K562 (cell line): ENCODE measurements around the gene SNX15. TPM values are rescaled to one million over a fixed set of nuclear protein-coding genes. Genes with fewer than 3 reads are reported as not detected.

Experiments used
- BCOR ChIP-seq: fragments of 450-650 bp; IDR thresholded peaks from 2 replicates; pipeline ENCODE4 v1.6.1; 2016
- COPS2 ChIP-seq: fragments of 450-650 bp; conservative IDR thresholded peaks from 2 replicates; pipeline ENCODE4 v1.6.1; 2016; ENCODE audit warnings: mild to moderate bottlenecking, moderate library complexity
- CREBBP ChIP-seq: IDR thresholded peaks from one replicate; pipeline ENCODE4 v1.6.1; 2012; ENCODE audit warnings: low read depth, mild to moderate bottlenecking, control low read depth, inconsistent platforms, low read length
- CTBP1 ChIP-seq: fragments of 450-650 bp; IDR thresholded peaks from 2 replicates; pipeline ENCODE4 v1.6.1; 2016; ENCODE audit warnings: borderline replicate concordance
- EHMT2 ChIP-seq: fragments of 450-650 bp; IDR thresholded peaks from 2 replicates; pipeline ENCODE4 v1.6.1; 2018; ENCODE audit warnings: antibody characterized with exemption
- ELF1 ChIP-seq: fragments of 200-800 bp; sonication (Bioruptor generic); IDR thresholded peaks from 2 replicates; pipeline ENCODE4 v1.6.1; 2016; ENCODE audit warnings: missing genetic modification characterization, missing compliant biosample characterization
- FOXK2 ChIP-seq, 2 experiments: fragments of 450-650 bp; IDR thresholded peaks in 1 of 2; conservative IDR thresholded peaks in 1 of 2; 2 replicates each; pipeline ENCODE4 v1.6.1; 2016; ENCODE audit warnings: low read depth in 2 of 2, mild to moderate bottlenecking in 1 of 2
- FOXM1 ChIP-seq, 2 experiments: fragments of 450-650 bp in 1 of 2; sonication (generic) in 1 of 2; formaldehyde crosslinking in 1 of 2; IDR thresholded peaks; 2 replicates each; pipeline versions ENCODE4 v1.6.1 to v1.9.0; 2017 to 2022; ENCODE audit warnings: low read depth in 2 of 2, mild to moderate bottlenecking in 2 of 2, missing genetic modification reagents in 1 of 2, moderate library complexity in 1 of 2
- HDAC1 ChIP-seq, 2 experiments: fragments of 450-650 bp; IDR thresholded peaks; 2 replicates each; pipeline ENCODE4 v1.6.1; 2016 to 2017; ENCODE audit warnings: inconsistent platforms in 1 of 2, mild to moderate bottlenecking in 1 of 2, moderate library complexity in 1 of 2
- HOXB6 ChIP-seq: fragments of 250-450 bp; sonication (Bioruptor Pico); IDR thresholded peaks from 2 replicates; pipeline ENCODE4 v1.5.1; 2022; ENCODE audit warnings: mild to moderate bottlenecking, borderline replicate concordance
- KLF6 ChIP-seq: fragments of 250-450 bp; sonication (Bioruptor Pico); IDR thresholded peaks from 2 replicates; pipeline ENCODE4 v1.4.0; 2020; ENCODE audit warnings: mild to moderate bottlenecking, moderate library complexity, borderline replicate concordance
- NFRKB ChIP-seq: fragments of 450-650 bp; IDR thresholded peaks from 2 replicates; pipeline ENCODE4 v1.6.1; 2016; ENCODE audit warnings: low read depth
- POLR2B ChIP-seq: fragments of 450-650 bp; IDR thresholded peaks from 2 replicates; pipeline ENCODE4 v1.6.1; 2018; ENCODE audit warnings: low read depth; ENCODE audit not compliant: partially characterized antibody
- XRCC4 ChIP-seq: IDR thresholded peaks from one replicate; pipeline ENCODE4 v1.6.1; 2011; ENCODE audit not compliant: insufficient read depth, insufficient read length; ENCODE audit errors: extremely low read depth
- ZNF133 ChIP-seq: fragments of 250-450 bp; sonication (Bioruptor Pico); IDR thresholded peaks from 2 replicates; pipeline ENCODE4 v1.4.0; 2020; ENCODE audit warnings: mild to moderate bottlenecking
- ZNF165 ChIP-seq: fragments of 250-450 bp; sonication (Bioruptor Pico); IDR thresholded peaks from 2 replicates; pipeline ENCODE4 v1.4.0; 2020; ENCODE audit warnings: borderline replicate concordance
- ZNF274 ChIP-seq: IDR thresholded peaks from 2 replicates; pipeline ENCODE4 v1.6.1; 2011; ENCODE audit warnings: low read depth, mild to moderate bottlenecking, low read length, moderate library complexity, borderline replicate concordance
- ZNF316 ChIP-seq: fragments of 450-650 bp; IDR thresholded peaks from 2 replicates; pipeline ENCODE4 v1.6.1; 2016
- polyA plus RNA-seq, 8 experiments: library from polyadenylated mRNA; depleted of rRNA in 4 of 8; stranded (reverse) in 5 of 8; unstranded in 3 of 8; fragments of >200 nt; fragmentation: Nextera tagmentation in 2 of 8; fragmentation: Illumina TruSeq in 1 of 8; extraction: Ambion mirVana in 2 of 8; extraction: Trizol in 1 of 8; gene quantifications; 2 replicates each; pipeline versions ENCODE4 v1.2.1 to v1.2.3, GENCODE V29; 2011 to 2014; ENCODE audit warnings: inconsistent platforms in 1 of 8, missing spikeins in 1 of 8
- total RNA-seq, 7 experiments: library from RNA; depleted of rRNA in 6 of 7; stranded (reverse); fragments of >200 nt in 6 of 7; fragmentation: Illumina TruSeq in 2 of 7; extraction: Trizol in 2 of 7; gene quantifications; 2 replicates each; pipeline versions ENCODE4 v1.2.1 to v1.2.3, GENCODE V29; 2011 to 2021; ENCODE audit warnings: low replicate concordance in 1 of 7
- TF ChIP-seq, protein P1 (sequence below): fragments of 200-800 bp; sonication (Bioruptor generic); IDR thresholded peaks from 2 replicates; pipeline ENCODE4 v1.6.1; 2017; ENCODE audit warnings: missing genetic modification characterization, missing compliant biosample characterization
- TF ChIP-seq, protein P2 (sequence below): IDR thresholded peaks from 2 replicates; pipeline ENCODE4 v1.6.1; 2016; ENCODE audit warnings: missing genetic modification characterization, missing compliant biosample characterization
- TF ChIP-seq, protein P3 (sequence below): fragments of 450-650 bp; IDR thresholded peaks from 2 replicates; pipeline ENCODE4 v1.6.1; 2017; ENCODE audit warnings: antibody characterized with exemption, mild to moderate bottlenecking

The SNX15 gene
- total and polyA plus RNA-seq, 9 of the 15 experiments (the other 6 are each of a cell fraction or from before 2014, with no cell fraction given), result 1.8 to 27.8 (median 15.2) TPM

DNA sequence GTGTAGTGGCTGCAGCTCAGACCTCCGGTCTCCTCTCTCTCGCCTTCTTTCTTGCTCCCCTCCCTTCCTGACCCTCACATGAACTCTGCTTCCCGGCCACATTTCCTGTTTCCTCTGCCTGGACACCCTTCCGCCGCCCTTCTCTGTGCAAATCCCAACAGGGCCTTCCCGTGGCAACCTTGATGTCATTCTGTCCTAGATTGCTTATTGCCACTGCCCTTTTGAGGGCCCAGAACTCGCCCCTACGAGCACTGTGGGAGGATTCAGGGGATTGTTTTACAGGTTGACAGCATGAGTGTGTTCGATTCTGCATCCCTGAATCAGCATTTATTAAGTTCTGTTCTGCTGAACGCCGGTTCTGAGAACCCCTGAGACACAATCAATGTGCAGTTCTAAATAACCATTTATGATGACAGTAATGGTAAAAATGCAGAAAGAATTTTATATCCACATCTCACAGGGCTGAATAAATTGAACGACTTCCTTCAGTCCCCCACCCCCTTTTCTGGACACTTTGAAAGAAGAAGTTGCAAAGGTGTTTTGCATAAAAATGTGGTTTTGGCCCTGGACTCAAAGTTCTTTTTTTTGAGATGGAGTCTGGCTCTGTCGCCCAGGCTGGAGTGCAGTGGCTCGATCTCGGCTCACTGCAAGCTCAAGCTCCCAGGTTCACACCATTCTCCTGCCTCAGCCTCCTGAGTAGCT lies 36.9 kb upstream of the SNX15 start (continued):
- TF ChIP-seq, protein P1, sequence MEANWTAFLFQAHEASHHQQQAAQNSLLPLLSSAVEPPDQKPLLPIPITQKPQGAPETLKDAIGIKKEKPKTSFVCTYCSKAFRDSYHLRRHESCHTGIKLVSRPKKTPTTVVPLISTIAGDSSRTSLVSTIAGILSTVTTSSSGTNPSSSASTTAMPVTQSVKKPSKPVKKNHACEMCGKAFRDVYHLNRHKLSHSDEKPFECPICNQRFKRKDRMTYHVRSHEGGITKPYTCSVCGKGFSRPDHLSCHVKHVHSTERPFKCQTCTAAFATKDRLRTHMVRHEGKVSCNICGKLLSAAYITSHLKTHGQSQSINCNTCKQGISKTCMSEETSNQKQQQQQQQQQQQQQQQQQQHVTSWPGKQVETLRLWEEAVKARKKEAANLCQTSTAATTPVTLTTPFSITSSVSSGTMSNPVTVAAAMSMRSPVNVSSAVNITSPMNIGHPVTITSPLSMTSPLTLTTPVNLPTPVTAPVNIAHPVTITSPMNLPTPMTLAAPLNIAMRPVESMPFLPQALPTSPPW (CRISPR knock-in tag), result peak; percentile 55
- TF ChIP-seq EHMT2 (0 out of 2 replicates have a peak, but pooled peaks have one; percentile 20), ELF1 (tag) (0 out of 2 replicates have a peak, but pooled peaks have one; percentile 43), CREBBP (no peak), HDAC1 (IDR thresholded peaks at IDR 0.05) (peak in 1 of 2 experiments; percentile 42; a peak in 1 of 4 replicates), ZNF274 (no peak), HOXB6 (CRISPR knock-in tag) (no peak), FOXM1 (IDR thresholded peaks at IDR 0.05; ENCODE audit: low read depth) (no peak), FOXM1 (CRISPR knock-in tag; IDR thresholded peaks at IDR 0.05; ENCODE audit: low read depth) (no peak), ZNF133 (no peak), XRCC4 (no peak), POLR2B (no peak), CTBP1 (no peak), ZNF316 (peak; percentile 96), BCOR (peak; percentile 10; the same call in 1 of the 2 replicates), ZNF165 (CRISPR knock-in tag) (no peak), NFRKB (0 out of 2 replicates have a peak, but pooled peaks have one; percentile 46), COPS2 (no peak), KLF6 (CRISPR knock-in tag) (no peak), FOXK2 (conservative IDR thresholded peaks at IDR 0.05 in 1 of 2, IDR thresholded peaks at IDR 0.05 in 1 of 2; ENCODE audit: low read depth in 2 of 2) (peak in 1 of 2 experiments; percentile 41; a peak in 1 of 4 replicates)
- TF ChIP-seq, protein P2, sequence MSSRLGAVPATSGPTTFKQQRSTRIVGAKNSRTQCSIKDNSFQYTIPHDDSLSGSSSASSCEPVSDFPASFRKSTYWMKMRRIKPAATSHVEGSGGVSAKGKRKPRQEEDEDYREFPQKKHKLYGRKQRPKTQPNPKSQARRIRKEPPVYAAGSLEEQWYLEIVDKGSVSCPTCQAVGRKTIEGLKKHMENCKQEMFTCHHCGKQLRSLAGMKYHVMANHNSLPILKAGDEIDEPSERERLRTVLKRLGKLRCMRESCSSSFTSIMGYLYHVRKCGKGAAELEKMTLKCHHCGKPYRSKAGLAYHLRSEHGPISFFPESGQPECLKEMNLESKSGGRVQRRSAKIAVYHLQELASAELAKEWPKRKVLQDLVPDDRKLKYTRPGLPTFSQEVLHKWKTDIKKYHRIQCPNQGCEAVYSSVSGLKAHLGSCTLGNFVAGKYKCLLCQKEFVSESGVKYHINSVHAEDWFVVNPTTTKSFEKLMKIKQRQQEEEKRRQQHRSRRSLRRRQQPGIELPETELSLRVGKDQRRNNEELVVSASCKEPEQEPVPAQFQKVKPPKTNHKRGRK (tag), result no peak
- TF ChIP-seq, protein P3, sequence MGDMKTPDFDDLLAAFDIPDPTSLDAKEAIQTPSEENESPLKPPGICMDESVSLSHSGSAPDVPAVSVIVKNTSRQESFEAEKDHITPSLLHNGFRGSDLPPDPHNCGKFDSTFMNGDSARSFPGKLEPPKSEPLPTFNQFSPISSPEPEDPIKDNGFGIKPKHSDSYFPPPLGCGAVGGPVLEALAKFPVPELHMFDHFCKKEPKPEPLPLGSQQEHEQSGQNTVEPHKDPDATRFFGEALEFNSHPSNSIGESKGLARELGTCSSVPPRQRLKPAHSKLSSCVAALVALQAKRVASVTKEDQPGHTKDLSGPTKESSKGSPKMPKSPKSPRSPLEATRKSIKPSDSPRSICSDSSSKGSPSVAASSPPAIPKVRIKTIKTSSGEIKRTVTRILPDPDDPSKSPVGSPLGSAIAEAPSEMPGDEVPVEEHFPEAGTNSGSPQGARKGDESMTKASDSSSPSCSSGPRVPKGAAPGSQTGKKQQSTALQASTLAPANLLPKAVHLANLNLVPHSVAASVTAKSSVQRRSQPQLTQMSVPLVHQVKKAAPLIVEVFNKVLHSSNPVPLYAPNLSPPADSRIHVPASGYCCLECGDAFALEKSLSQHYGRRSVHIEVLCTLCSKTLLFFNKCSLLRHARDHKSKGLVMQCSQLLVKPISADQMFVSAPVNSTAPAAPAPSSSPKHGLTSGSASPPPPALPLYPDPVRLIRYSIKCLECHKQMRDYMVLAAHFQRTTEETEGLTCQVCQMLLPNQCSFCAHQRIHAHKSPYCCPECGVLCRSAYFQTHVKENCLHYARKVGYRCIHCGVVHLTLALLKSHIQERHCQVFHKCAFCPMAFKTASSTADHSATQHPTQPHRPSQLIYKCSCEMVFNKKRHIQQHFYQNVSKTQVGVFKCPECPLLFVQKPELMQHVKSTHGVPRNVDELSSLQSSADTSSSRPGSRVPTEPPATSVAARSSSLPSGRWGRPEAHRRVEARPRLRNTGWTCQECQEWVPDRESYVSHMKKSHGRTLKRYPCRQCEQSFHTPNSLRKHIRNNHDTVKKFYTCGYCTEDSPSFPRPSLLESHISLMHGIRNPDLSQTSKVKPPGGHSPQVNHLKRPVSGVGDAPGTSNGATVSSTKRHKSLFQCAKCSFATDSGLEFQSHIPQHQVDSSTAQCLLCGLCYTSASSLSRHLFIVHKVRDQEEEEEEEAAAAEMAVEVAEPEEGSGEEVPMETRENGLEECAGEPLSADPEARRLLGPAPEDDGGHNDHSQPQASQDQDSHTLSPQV, result peak; percentile 66; the same call in 1 of the 2 replicates
